ENCODE measurements around the gene PPP1R10.

- TF ChIP-seq CTCF (conservative IDR thresholded peaks at IDR 0.05; ENCODE audit: low read depth, low read length) (no peak), EZH2 (IDR thresholded peaks at IDR 0.05; ENCODE audit: borderline replicate concordance, low read depth, low read length, poor library complexity, severe bottlenecking) (no peak)
These were observed 27.2 kb downstream of the PPP1R10 start for GRCh38 chr6:30589754-30590358.

Data from A673 (cell line).